WTC11 (cell line): Measurements from ENCODE around the gene BIRC5. TPM values are rescaled to one million over a fixed set of nuclear protein-coding genes. Genes with fewer than 3 reads are reported as not detected.

Source experiments
- ATAC-seq: fragments of 200-7000 bp; cut with Tn5 transposase; 2 replicates; pipeline ENCODE4 v1.10.0; 2021; ENCODE audit warnings: mild to moderate bottlenecking, moderate library complexity
- CTCF ChIA-PET: fragments of 300-600 bp; sonication (Branson Sonifier 250); formaldehyde crosslinking; loops from one replicate; lab custom pipeline; 2021; ENCODE audit warnings: antibody characterized with exemption; lab: Charles Lee
- POLR2A ChIA-PET: fragments of 350-600 bp; sonication (Branson Sonifier 250); formaldehyde crosslinking; loops from one replicate; lab custom pipeline; 2021; ENCODE audit warnings: antibody characterized with exemption; lab: Charles Lee
- DNase-seq: peaks from one replicate; pipeline ENCODE4 v3.0.0; 2021; ENCODE audit warnings: low spot score
- H3K27ac Mint-ChIP-seq: 2 replicates; pipeline ENCODE4 v1.8.0; 2021; ENCODE audit warnings: mixed read lengths
- H3K27me3 Mint-ChIP-seq: 2 replicates; pipeline ENCODE4 v1.8.0; 2021; ENCODE audit warnings: low read depth, mild to moderate bottlenecking, moderate library complexity, mixed read lengths
- H3K36me3 Mint-ChIP-seq: 2 replicates; pipeline ENCODE4 v1.8.0; 2021; ENCODE audit warnings: mixed read lengths
- H3K4me1 Mint-ChIP-seq: 2 replicates; pipeline ENCODE4 v1.8.0; 2022; ENCODE audit warnings: mixed read lengths
- H3K4me3 Mint-ChIP-seq: 2 replicates; pipeline ENCODE4 v1.8.0; 2021; ENCODE audit warnings: mild to moderate bottlenecking, moderate library complexity, mixed read lengths
- H3K9me3 Mint-ChIP-seq: 2 replicates; pipeline ENCODE4 v1.8.0; 2021; ENCODE audit warnings: mixed read lengths
- E2F4 ChIP-seq: sonication (generic); formaldehyde crosslinking; IDR thresholded peaks from 2 replicates; pipeline ENCODE4 v1.8.1; 2022; ENCODE audit warnings: low read depth, mild to moderate bottlenecking, moderate library complexity, missing genetic modification reagents, borderline replicate concordance
- E2F5 ChIP-seq: sonication (generic); formaldehyde crosslinking; IDR thresholded peaks from 2 replicates; pipeline ENCODE4 v1.8.1; 2022; ENCODE audit warnings: mild to moderate bottlenecking, moderate library complexity, missing genetic modification reagents
- EMX1 ChIP-seq: fragments of 250-450 bp; sonication (Bioruptor Pico); IDR thresholded peaks from 2 replicates; pipeline ENCODE4 v1.8.0; 2021; ENCODE audit warnings: mild to moderate bottlenecking
- FOXJ3 ChIP-seq: sonication (generic); formaldehyde crosslinking; IDR thresholded peaks from 2 replicates; pipeline ENCODE4 v1.9.0; 2021; ENCODE audit warnings: missing genetic modification reagents, mild to moderate bottlenecking, borderline replicate concordance
- FOXK1 ChIP-seq: sonication (generic); formaldehyde crosslinking; IDR thresholded peaks from 2 replicates; pipeline ENCODE4 v1.8.0; 2022; ENCODE audit warnings: mild to moderate bottlenecking, moderate library complexity, missing genetic modification reagents
- IRF1 ChIP-seq: sonication (generic); formaldehyde crosslinking; IDR thresholded peaks from 2 replicates; pipeline ENCODE4 v1.8.0; 2023; ENCODE audit warnings: missing genetic modification reagents
- NFATC4 ChIP-seq: fragments of 250-450 bp; sonication (Bioruptor Pico); IDR thresholded peaks from 2 replicates; pipeline ENCODE4 v1.9.0; 2021; ENCODE audit warnings: mild to moderate bottlenecking
- NR1H2 ChIP-seq: sonication (generic); formaldehyde crosslinking; IDR thresholded peaks from 2 replicates; pipeline ENCODE4 v1.9.0; 2021; ENCODE audit warnings: mild to moderate bottlenecking, moderate library complexity, missing genetic modification reagents
- SMAD3 ChIP-seq: sonication (generic); formaldehyde crosslinking; IDR thresholded peaks from 2 replicates; pipeline ENCODE4 v1.8.0; 2022; ENCODE audit warnings: missing genetic modification reagents, mild to moderate bottlenecking, borderline replicate concordance
- STAT6 ChIP-seq: sonication (generic); formaldehyde crosslinking; conservative IDR thresholded peaks from 2 replicates; pipeline ENCODE4 v1.8.1; 2023; ENCODE audit warnings: mild to moderate bottlenecking, low read depth, missing genetic modification reagents, moderate library complexity
- TEAD4 ChIP-seq: sonication (generic); formaldehyde crosslinking; IDR thresholded peaks from 2 replicates; pipeline ENCODE4 v1.8.0; 2022; ENCODE audit warnings: mild to moderate bottlenecking, missing genetic modification reagents
- USF1 ChIP-seq: sonication (generic); formaldehyde crosslinking; IDR thresholded peaks from 2 replicates; pipeline ENCODE4 v1.8.0; 2022; ENCODE audit warnings: mild to moderate bottlenecking, missing genetic modification reagents
- USF2 ChIP-seq: sonication (generic); formaldehyde crosslinking; IDR thresholded peaks from 2 replicates; pipeline ENCODE4 v1.8.1; 2023; ENCODE audit warnings: mild to moderate bottlenecking, missing genetic modification reagents, moderate library complexity
- ZNF281 ChIP-seq: sonication (generic); formaldehyde crosslinking; IDR thresholded peaks from 2 replicates; pipeline ENCODE4 v1.8.0; 2023; ENCODE audit warnings: mild to moderate bottlenecking, missing genetic modification reagents
- ZNF317 ChIP-seq: sonication (generic); formaldehyde crosslinking; IDR thresholded peaks from 2 replicates; pipeline ENCODE4 v1.8.1; 2023; ENCODE audit warnings: low read depth, mild to moderate bottlenecking, moderate library complexity, missing genetic modification reagents, borderline replicate concordance
- ZNF416 ChIP-seq: fragments of 250-450 bp; sonication (Bioruptor Pico); IDR thresholded peaks from 2 replicates; pipeline ENCODE4 v1.9.0; 2021; ENCODE audit warnings: mild to moderate bottlenecking, inconsistent platforms
- ZNF532 ChIP-seq: fragments of 250-450 bp; sonication (Bioruptor Pico); IDR thresholded peaks from 2 replicates; pipeline ENCODE4 v1.9.0; 2021; ENCODE audit warnings: mild to moderate bottlenecking, borderline replicate concordance
- total RNA-seq: library from RNA; stranded (reverse); gene quantifications from 3 replicates; pipeline ENCODE4 v1.2.3, GENCODE V29; 2021

BIRC5 gene
- total RNA-seq, 1 experiment from 2014 or later, result 115 TPM

GRCh38 chr17:78183916-78184315 lies 30.1 kb upstream of the BIRC5 start (continued):
- TF ChIP-seq E2F5 (CRISPR knock-in tag), result no peak

GRCh38 chr17:78184351-78184750 lies 29.7 kb upstream of the BIRC5 start:
- DNase-seq, result no peak
- Mint-ChIP-seq H3K4me1 (peaks cover 24% of the 10 kb centered on the region), H3K36me3 (peaks cover 55% of the 10 kb centered on the region), H3K9me3 (no peaks in the 10 kb centered on the region), H3K27ac (0 out of 2 replicates have a peak overlapping the region, but pooled peaks have one; percentile 19), H3K27me3 (no peaks in the 10 kb centered on the region), H3K4me3 (peak overlapping the region; percentile 37; the same call in 1 of the 2 replicates)
- POLR2A ChIA-PET, result no interaction called here
- no peak for TF ChIP-seq FOXJ3 (CRISPR knock-in tag)
- TF ChIP-seq USF1, result no peak
- TF ChIP-seq EMX1, result no peak
- TF ChIP-seq ZNF281, result no peak
- no peak for TF ChIP-seq USF2 (CRISPR knock-in tag)
- TF ChIP-seq NR1H2, result no peak
- TF ChIP-seq E2F5 (CRISPR knock-in tag), result no peak
- no peak for TF ChIP-seq STAT6
- TF ChIP-seq IRF1 (CRISPR knock-in tag), result no peak
- no peak for TF ChIP-seq ZNF317 (CRISPR knock-in tag)
- no peak for TF ChIP-seq NFATC4 (CRISPR knock-in tag)
- TF ChIP-seq FOXK1 (CRISPR knock-in tag), result no peak
- TF ChIP-seq SMAD3, result no peak
- no peak for TF ChIP-seq E2F4
- TF ChIP-seq TEAD4, result no peak
- no peak for TF ChIP-seq ZNF416
- TF ChIP-seq ZNF532 (CRISPR knock-in tag), result no peak
- CTCF ChIA-PET, result interaction anchor here (0.7 to 4.9 kb wide), 4 partner anchors 8 to 99 kb away, joined by 3 to 85 read pairs (median 4); no protein-coding TSS in a partner anchor
- no peak for ATAC-seq
